Mammary epithelial cell (primary cell): Measurements from ENCODE around the gene MAPK8.

Source experiments
- EZH2 ChIP-seq: IDR thresholded peaks from 2 replicates; pipeline ENCODE4 v1.6.1; 2012; ENCODE audit warnings: low read length, inconsistent platforms, borderline replicate concordance
- TF ChIP-seq, protein P1 (sequence below), 2 donors: IDR thresholded peaks in 1 of 2; conservative IDR thresholded peaks in 1 of 2; 2 replicates each; pipeline ENCODE4 v1.5.1; 2011 to 2012; ENCODE audit warnings: inconsistent platforms in 2 of 2, low read length in 2 of 2, mild to moderate bottlenecking in 2 of 2, control low read depth in 1 of 2, low read depth in 1 of 2; ENCODE audit not compliant: insufficient read depth in 1 of 2; ENCODE audit errors: extremely low read depth in 1 of 2

DNA sequence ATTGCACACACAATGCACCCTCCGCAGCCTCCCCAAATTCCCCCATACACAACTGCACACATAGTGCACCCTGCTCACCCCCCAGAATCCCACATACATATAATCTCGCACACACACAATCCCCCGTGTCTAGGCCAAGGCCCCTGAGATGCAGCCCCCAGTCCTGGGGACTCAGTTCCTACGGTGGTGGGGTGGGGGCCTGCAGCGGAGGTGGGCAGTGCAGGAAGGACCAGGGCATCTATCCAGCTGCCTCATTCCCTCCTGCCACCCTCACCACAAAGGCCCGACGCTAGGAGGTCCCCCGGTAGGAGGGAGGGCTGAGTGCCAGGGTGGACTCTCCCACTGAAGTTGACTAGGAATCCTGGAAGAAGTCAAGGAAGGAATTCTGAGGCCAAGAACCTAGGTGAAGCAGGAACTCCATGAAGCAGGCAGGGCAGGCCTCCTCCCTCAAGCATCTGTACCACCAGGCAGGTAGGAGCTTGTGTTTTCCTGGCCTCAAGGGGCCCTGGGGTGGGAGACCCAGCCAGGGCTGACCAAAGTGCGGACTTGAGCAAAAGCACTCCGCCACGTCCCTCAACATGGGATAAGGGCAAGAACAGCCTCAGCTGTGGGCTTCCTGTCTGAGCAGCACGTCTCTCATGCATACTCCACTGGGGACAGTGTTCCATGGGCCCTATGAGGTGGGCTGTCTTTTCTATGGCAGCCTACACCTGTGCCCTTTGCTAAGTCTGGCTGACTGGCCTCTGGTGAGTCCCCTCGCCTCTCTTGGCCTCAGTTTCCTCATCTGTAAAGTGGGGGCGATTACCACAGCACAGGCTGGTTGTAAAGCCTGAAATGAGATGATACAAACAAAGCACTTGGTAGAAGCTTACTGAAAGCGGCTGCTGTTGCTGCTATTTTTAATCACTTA is 145.7 kb downstream of the MAPK8 start:
- TF ChIP-seq, protein P1, sequence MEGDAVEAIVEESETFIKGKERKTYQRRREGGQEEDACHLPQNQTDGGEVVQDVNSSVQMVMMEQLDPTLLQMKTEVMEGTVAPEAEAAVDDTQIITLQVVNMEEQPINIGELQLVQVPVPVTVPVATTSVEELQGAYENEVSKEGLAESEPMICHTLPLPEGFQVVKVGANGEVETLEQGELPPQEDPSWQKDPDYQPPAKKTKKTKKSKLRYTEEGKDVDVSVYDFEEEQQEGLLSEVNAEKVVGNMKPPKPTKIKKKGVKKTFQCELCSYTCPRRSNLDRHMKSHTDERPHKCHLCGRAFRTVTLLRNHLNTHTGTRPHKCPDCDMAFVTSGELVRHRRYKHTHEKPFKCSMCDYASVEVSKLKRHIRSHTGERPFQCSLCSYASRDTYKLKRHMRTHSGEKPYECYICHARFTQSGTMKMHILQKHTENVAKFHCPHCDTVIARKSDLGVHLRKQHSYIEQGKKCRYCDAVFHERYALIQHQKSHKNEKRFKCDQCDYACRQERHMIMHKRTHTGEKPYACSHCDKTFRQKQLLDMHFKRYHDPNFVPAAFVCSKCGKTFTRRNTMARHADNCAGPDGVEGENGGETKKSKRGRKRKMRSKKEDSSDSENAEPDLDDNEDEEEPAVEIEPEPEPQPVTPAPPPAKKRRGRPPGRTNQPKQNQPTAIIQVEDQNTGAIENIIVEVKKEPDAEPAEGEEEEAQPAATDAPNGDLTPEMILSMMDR (conservative IDR thresholded peaks at IDR 0.05 in 1 of 2, IDR thresholded peaks at IDR 0.05 in 1 of 2; ENCODE audit: extremely low read depth in 1 of 2, insufficient read depth in 1 of 2, low read depth in 1 of 2, low read length in 2 of 2): no peak
- TF ChIP-seq EZH2: no peak
